22Rv1 (cell line): ENCODE data around the gene RPTOR.

ENCODE experiments used
- H3K27ac ChIP-seq: fragments of 450-650 bp; 2 replicates; pipeline ENCODE4 v1.5.1; 2017
- CTCF ChIP-seq: fragments of 450-650 bp; IDR thresholded peaks from 2 replicates; pipeline ENCODE4 v1.5.1; 2017; ENCODE audit warnings: mild to moderate bottlenecking
- ZFX ChIP-seq: fragments of 450-650 bp; IDR thresholded peaks from 2 replicates; pipeline ENCODE4 v1.6.1; 2017; ENCODE audit warnings: antibody characterized with exemption, borderline replicate concordance

RPTOR gene

DNA sequence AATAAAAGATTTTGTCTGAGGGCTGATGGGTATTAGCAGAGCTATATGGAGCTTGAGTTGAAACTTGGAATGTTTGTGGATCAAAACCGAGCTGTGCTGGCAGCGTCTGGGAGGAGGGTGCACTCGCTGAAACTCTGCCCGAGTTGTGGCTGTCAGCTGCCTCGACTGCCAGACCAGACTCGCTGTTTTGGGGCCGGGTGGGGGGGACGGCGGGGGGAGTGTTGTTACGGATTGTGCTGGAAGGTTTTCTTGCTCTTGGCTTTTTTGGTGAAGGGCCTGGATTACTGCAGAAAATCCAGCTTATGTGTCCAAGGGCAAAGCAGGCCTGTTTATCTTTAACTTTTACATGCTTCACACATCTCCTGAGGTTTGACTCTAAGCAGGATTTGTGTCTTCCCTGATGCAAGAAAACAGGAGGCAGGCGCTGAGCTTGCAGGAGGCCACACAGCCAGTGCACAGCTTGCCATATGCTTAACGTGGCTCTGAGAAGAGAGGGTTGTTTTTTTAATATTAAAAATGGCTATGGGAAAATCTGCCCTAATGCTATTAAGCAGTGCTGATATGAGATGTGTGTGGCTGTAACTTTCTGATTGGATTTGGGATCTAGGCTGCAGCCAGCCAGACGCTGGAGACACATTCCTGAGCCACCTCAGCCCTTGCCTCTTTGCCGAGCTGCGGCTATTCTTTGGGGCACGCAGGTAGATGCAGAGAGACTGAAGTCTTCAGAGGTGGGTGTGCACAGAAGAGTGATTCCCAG lies 20.5 kb upstream of the RPTOR start:
- TF ChIP-seq ZFX, result no peak
- TF ChIP-seq CTCF, result no peak
- no peak overlapping the region for H3K27ac ChIP-seq

- H3K27ac ChIP-seq, result no peak overlapping the region
- no peak for TF ChIP-seq CTCF
- no peak for TF ChIP-seq ZFX
Measured at GRCh38 chr17:80526116-80526910, 18.3 kb upstream of the RPTOR start.

GRCh38 chr17:80527016-80527645 lies 17.5 kb upstream of the RPTOR start:
- TF ChIP-seq ZFX (no peak), CTCF (no peak)

GRCh38 chr17:80528536-80528935 lies 16.1 kb upstream of the RPTOR start:
- H3K27ac ChIP-seq, result no peak overlapping the region
- no peak for TF ChIP-seq ZFX
- no peak for TF ChIP-seq CTCF

More at GRCh38 chr17:80527016-80527645, 17.5 kb upstream of the RPTOR start:
- no peak overlapping the region for H3K27ac ChIP-seq

DNA sequence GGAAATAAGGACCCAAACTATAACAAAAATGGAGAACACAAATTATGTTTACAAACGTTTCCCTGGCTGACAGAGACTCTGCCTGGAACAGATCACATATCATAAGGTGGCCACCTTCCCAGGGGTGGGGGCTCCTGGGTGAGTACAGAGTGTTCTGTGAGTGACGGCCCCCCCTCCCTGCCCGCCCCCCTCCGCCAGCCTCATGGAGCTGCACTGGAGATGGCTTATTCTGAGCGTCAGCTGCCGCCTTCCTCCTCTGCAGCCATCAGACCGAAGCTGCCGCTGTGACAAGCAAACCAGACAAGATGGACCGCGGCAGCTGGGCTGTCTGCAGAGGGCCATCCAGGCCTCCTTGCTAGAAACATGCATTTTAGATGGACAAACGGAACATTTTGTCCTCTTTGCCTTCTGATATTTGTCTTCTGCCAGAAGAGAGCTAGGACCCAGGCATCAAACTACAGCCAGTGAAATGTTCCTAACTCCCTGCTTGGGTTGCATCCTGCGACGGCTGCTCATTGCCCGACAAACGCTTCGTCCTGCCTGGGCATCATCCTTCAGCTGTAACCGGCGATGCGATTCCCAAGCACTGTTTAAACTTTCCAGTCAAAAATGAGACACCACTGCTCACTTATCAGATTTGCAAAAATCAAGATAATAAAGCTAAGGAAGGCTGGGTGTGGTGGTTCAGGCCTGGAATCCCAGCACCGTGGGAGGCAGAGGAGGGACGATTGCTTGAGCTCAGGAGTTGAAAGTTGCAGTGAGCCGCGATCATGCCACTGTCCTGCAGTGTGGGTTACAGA lies 15.3 kb upstream of the RPTOR start:
- no peak overlapping the region for H3K27ac ChIP-seq
- no peak for TF ChIP-seq CTCF
- TF ChIP-seq ZFX, result no peak

GRCh38 chr17:80529904-80530292 lies 14.7 kb upstream of the RPTOR start:
- H3K27ac ChIP-seq, result no peak overlapping the region
- TF ChIP-seq CTCF (no peak), ZFX (no peak)
